Esophagus muscularis mucosa (tissue), 4 donors: ENCODE data around the gene PLCL1. TPM values are rescaled to one million over a fixed set of nuclear protein-coding genes. Genes with fewer than 3 reads are reported as not detected.

ENCODE experiments used
- DNase-seq: peaks from one replicate; pipeline ENCODE4 v3.0.0-alpha.2; 2017; ENCODE audit errors: extremely low spot score
- H3K27ac ChIP-seq, 4 donors: fragments of 200-600 bp; sonication (generic); replicated peaks in 1 of 4; 1 replicate in 3 of 4; 2 replicates in 1 of 4; pipeline ENCODE4 v1.5.1; 2016 to 2019; ENCODE audit warnings: mild to moderate bottlenecking in 1 of 4
- H3K27me3 ChIP-seq, 4 donors: fragments of 200-600 bp; sonication (generic); one replicate each; pipeline versions ENCODE4 v1.5.1 to v1.6.0; 2016 to 2019
- H3K36me3 ChIP-seq, 4 donors: fragments of 200-600 bp; sonication (generic); one replicate each; pipeline ENCODE4 v1.5.1; 2016 to 2019
- H3K4me1 ChIP-seq, 4 donors: fragments of 200-600 bp; sonication (generic); one replicate each; pipeline ENCODE4 v1.5.1; 2016 to 2019
- H3K4me3 ChIP-seq, 4 donors: fragments of 200-600 bp; sonication (generic); 1 replicate in 2 of 4; 2 replicates in 2 of 4; pipeline ENCODE4 v1.5.1; 2016 to 2019; ENCODE audit warnings: mild to moderate bottlenecking in 4 of 4, moderate library complexity in 1 of 4
- H3K9me3 ChIP-seq, 4 donors: fragments of 200-600 bp; sonication (generic); 1 replicate in 3 of 4; 2 replicates in 1 of 4; pipeline ENCODE4 v1.5.1; 2016 to 2019
- CTCF ChIP-seq, 3 experiments: fragments of 200-600 bp in 2 of 3; fragments of 450-650 bp in 1 of 3; sonication (generic) in 2 of 3; IDR thresholded peaks; one replicate each; pipeline ENCODE4 v1.5.1; 2017 to 2019; ENCODE audit warnings: antibody characterized with exemption in 3 of 3, mild to moderate bottlenecking in 2 of 3, moderate library complexity in 1 of 3
- EP300 ChIP-seq: sonication (generic); formaldehyde crosslinking; IDR thresholded peaks from one replicate; pipeline ENCODE4 v1.6.1; 2017; ENCODE audit warnings: antibody characterized with exemption
- POLR2A ChIP-seq: fragments of 450-650 bp; IDR thresholded peaks from one replicate; pipeline ENCODE4 v1.6.1; 2017; ENCODE audit warnings: antibody characterized with exemption, moderate library complexity, mild to moderate bottlenecking, low read depth
- POLR2AphosphoS5 ChIP-seq, 2 donors: sonication (generic); formaldehyde crosslinking; IDR thresholded peaks; one replicate each; pipeline ENCODE4 v1.6.1; 2017; ENCODE audit warnings: antibody characterized with exemption in 2 of 2
- WGBS: methylation state at CpG from one replicate; pipeline ENCODE4 v1.1.5; 2018; 5-methylcytosine and 5-hydroxymethylcytosine counted together
- intact Hi-C: fragments of 100-400 bp; cut with DNase I; formaldehyde crosslinking; loops from one replicate; pipeline ENCODE4 v1.15.1; 2023
- total RNA-seq, 4 donors: library from RNA; depleted of rRNA; stranded (reverse); fragments of >200 nt; gene quantifications; one replicate each; pipeline versions ENCODE4 v1.1.0 to v1.2.1, GENCODE V29; 2016

Gene PLCL1
- total RNA-seq, 4 donors from 2014 or later: 67.3 to 86.2 (median 79.2) TPM

- H3K36me3 ChIP-seq: no peaks in the 10 kb centered on the region
- no peak overlapping the region for H3K4me3 ChIP-seq
- 55% methylated on average over 1 of the region's 1 CpG for WGBS
- TF ChIP-seq POLR2AphosphoS5 (IDR thresholded peaks at IDR 0.05): no peak
- no peak for TF ChIP-seq POLR2A
- no peak for TF ChIP-seq CTCF (IDR thresholded peaks at IDR 0.05)
- no peak for TF ChIP-seq EP300
- intact Hi-C loops: no loop called here
- H3K27ac ChIP-seq: no peak overlapping the region
- H3K27me3 ChIP-seq: no peaks in the 10 kb centered on the region
- DNase-seq: no peak
- H3K4me1 ChIP-seq: peaks cover 17 to 44% (median 30%) of the 10 kb centered on the region in 4 donors
- H3K9me3 ChIP-seq: peaks cover 0 to under 1% (median under 1%) of the 10 kb centered on the region in 4 donors
Measured at GRCh38 chr2:197853549-197853948, 49.2 kb downstream of the PLCL1 start.

GRCh38 chr2:197857476-197858107 lies 53.2 kb downstream of the PLCL1 start:
- Histone ChIP-seq H3K36me3 (no peaks in the 10 kb centered on the region), H3K4me3 (no peak overlapping the region), H3K27ac (no peak overlapping the region), H3K9me3 (peaks cover 0 to 5% (median 2%) of the 10 kb centered on the region in 4 donors), H3K27me3 (no peaks in the 10 kb centered on the region), H3K4me1 (peaks cover 5 to 17% (median 5%) of the 10 kb centered on the region in 4 donors)
- no peak for DNase-seq
- WGBS: 100% methylated on average over 1 of the region's 1 CpG
- intact Hi-C loops: no loop called here
- TF ChIP-seq CTCF (IDR thresholded peaks at IDR 0.05) (no peak), POLR2A (no peak), EP300 (no peak), POLR2AphosphoS5 (IDR thresholded peaks at IDR 0.05) (no peak)

- H3K27me3 ChIP-seq: no peaks in the 10 kb centered on the region
- H3K27ac ChIP-seq: no peak overlapping the region
- DNase-seq: no peak
- no peaks in the 10 kb centered on the region for H3K36me3 ChIP-seq
- H3K9me3 ChIP-seq: peaks cover 0 to 5% (median 2%) of the 10 kb centered on the region in 4 donors
- TF ChIP-seq CTCF (IDR thresholded peaks at IDR 0.05): no peak
- no peak for TF ChIP-seq EP300
- TF ChIP-seq POLR2AphosphoS5 (IDR thresholded peaks at IDR 0.05): no peak
- no peak for TF ChIP-seq POLR2A
- WGBS: 48% methylated on average over 3 of the region's 3 CpGs
- H3K4me1 ChIP-seq: peaks cover 0 to 16% (median 5%) of the 10 kb centered on the region in 4 donors
- intact Hi-C loops: no loop called here
- no peak overlapping the region for H3K4me3 ChIP-seq
Measured at GRCh38 chr2:197858607-197859140, 54.3 kb downstream of the PLCL1 start.

- Histone ChIP-seq H3K4me3 (no peak overlapping the region), H3K9me3 (peaks cover 0 to 5% (median 2%) of the 10 kb centered on the region in 4 donors), H3K36me3 (no peaks in the 10 kb centered on the region), H3K4me1 (peaks cover 5 to 16% (median 7%) of the 10 kb centered on the region in 4 donors), H3K27ac (no peak overlapping the region), H3K27me3 (no peaks in the 10 kb centered on the region)
- whole genome bisulfite sequencing: 76% methylated on average over 1 of the region's 1 CpG
- DNase-seq: no peak
- intact Hi-C loops: no loop called here
- no peak for TF ChIP-seq POLR2AphosphoS5 (IDR thresholded peaks at IDR 0.05)
- TF ChIP-seq CTCF (IDR thresholded peaks at IDR 0.05): no peak
- TF ChIP-seq POLR2A: no peak
- no peak for TF ChIP-seq EP300
Measured at GRCh38 chr2:197862246-197862955, 58.0 kb downstream of the PLCL1 start.
